ENCODE measurements around the gene COL21A1. TPM values are rescaled to one million over a fixed set of nuclear protein-coding genes. Genes with fewer than 3 reads are reported as not detected.
"Not testable (repeated sequence)": the region's sequence is repeated elsewhere in the genome, so short reads cannot be mapped to it uniquely, and the experiment has no call there.

The COL21A1 gene
- 20.0 TPM for total RNA-seq
- long read RNA-seq, partial matches to known transcripts, result 1 of 4 reads
- long read RNA-seq, other reads (novel, unspliced or antisense), result 3 of 4 reads

DNA sequence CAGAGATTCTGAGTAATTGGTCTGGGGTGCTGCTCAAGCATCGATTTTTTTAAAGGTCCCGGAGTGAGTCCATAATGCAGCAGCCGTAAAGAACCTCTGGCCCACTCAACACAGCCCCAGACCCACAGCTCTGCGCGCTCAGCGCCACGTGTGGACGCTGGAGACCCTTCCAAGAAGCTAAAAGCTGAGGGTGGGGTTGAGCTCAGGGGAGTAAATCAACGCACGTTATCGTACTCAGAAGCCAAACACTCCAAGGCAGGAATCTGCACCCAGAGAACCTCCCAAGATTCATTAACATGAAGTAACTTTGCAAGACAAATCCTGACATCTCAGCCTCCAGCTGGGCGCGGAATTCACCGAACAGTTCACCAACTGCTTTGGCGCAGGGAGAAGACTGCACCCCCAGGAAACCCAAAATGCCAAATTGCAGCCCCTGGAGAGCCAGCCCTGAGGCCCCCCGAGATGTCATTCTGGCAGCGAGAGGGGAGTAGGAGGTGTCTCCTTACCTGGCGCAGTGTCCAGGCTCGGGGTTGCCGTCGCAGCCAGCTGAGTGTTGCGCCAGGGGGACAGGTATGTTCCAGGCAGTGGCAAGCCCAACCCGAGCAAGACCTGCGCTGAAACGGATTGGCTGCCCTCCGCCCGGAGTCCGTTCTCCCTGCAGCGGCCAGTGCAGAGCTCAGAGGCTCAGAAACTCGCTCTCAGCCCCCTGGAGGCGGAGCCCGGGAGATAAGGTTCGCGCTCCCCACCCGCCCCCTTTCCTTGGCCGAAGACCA, at the start of gene COL21A1:
Gene COL21A1, minus strand, starts transcription at position 700 of the 773 bp plus-strand sequence. CDS start 64,962 bp downstream, outside the sequence.
- ATAC-seq (peak; percentile 70), DNase-seq (ENCODE audit: missing footprints) (peak; percentile 71)
- intact Hi-C loops (cut with DNase I), result no loop called here

DNA sequence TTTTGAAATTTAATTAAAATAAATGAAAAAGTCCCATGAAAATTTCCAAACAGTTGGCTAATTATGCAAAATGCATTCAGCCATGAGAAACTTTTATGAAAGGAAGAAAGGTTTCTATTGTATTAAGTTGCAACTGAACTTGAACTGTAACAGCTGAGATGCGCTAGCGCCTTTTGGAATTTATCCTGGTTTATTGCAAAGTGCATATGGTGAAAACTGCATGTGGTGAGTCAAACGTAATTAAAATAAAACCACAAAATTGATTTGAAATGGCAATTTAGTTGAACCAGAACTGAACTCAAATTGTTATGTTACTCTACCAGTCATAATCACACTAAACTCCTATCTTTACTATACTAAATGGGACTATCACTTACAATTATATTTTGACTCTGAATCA, 46.4 kb upstream of the COL21A1 start:
- DNase-seq (ENCODE audit: missing footprints), result no peak
- no peak for ATAC-seq
- intact Hi-C loops (cut with DNase I), result loop anchor here (2.0 to 10.0 kb wide), 3 partner anchors 256 to 1017 kb away; no protein-coding TSS in a partner anchor

DNA sequence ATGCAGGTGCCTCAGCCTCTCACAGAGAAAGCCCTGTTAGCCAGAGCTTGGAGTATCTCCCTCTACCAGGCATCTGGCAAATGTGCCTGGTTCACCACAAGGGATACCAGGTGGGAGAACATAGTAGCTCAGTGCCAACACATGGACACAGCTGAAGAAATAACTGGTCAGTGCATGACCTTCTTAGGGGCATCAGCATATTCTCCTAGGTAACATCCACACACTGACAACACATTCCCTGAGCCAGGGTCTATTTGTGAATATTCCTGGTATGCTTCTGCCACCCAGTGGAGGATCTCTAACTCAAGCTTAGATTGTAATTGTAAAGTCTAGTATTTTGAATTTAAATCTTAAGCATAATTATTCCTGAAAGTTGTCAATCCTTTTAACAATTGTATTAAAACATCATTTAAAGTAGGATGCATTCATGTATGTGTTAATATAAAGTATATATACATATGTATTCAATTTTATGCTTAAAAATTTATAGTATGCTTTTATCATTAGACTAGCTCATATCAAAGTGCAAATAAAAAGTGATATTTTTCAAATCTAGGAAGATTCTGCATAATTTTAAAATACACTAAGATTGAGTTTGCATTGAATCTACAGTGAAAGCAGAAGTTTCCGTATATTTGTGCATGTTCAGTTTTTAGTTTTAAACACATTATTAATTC, 45.3 kb upstream of the COL21A1 start:
- no peak for DNase-seq (ENCODE audit: missing footprints)
- intact Hi-C loops (cut with DNase I), result loop anchor here (1.0 to 10.0 kb wide), 4 partner anchors 255 to 1016 kb away; no protein-coding TSS in a partner anchor

DNA sequence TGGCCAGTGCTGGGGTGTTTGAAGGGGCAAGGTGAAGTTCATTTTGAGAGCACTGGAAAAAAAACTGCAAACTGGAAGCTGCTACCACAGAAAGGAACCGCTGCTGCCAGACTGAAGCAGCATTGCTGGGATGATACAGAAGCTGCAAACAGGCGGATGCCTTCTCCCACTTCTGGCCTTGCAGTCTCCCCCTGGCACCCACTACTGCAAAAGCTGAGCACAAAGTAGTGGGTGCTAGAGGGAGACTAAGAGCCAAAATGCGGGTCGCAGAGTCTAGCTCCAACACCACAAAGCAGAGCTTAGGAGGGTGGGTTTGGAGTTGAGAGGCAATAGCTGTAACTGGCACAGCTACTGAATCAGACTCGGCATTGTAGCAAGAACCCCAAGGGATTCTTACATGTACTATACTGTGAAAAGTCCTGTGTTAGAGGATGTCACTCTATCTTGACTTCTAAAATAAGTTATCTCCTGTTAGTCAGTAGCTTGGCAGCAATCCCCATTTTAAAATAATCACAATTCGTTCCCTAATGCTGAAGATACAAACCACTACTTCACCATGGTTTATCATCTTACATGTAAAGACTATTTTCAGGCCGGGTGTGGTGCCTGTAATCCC, 44.0 kb upstream of the COL21A1 start:
- ATAC-seq (no peak), DNase-seq (ENCODE audit: missing footprints) (no peak)
- intact Hi-C loops (cut with DNase I), result loop anchor here (5.0 to 10.0 kb wide), 2 partner anchors 254 to 847 kb away; no protein-coding TSS in a partner anchor

More for the DNA sequence above, 45.3 kb upstream of the COL21A1 start:
- peak; percentile 70 for ATAC-seq

DNA sequence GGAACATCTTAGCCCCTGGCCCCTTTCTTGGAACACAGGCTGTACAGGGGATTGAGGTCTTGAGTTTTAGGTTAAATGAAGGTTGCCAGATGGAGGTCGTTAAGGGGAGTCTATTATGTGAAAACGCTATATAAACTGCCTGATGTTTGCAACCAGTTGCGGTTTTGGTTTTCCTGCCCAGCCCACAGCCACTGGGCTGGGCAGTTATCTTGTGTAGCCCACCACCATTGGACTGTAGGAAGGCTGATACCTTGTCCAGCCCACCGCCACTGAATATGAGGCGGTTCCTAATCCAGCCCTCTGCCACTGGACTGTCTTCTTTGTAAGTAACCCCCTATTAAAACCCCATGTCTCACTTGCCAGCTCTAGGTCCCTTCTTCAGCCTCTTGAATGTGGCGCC, 42.3 kb upstream of the COL21A1 start:
- no peak for ATAC-seq
- intact Hi-C loops (cut with DNase I), result loop anchor here (5.0 to 10.0 kb wide), 2 partner anchors 252 to 845 kb away; no protein-coding TSS in a partner anchor
- no peak for DNase-seq (ENCODE audit: missing footprints)

DNA sequence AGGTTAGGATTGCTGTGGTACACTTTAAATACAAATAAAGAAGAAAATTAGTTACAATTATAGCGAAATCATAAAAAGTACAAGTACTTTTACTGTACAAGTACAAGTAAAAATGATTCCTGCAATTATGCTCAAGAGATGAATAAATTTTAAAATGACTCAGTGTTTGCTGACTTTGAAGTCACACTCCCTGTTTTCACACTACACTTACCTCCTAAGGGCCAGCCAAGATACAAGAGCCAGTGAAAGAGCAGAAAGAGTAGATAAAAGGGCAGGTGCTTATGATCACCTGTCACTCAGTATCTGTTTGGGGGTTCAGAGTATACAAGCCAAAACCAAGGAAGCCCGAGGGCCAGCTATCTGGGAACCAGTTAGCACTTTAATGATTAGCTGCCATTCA, 41.0 kb upstream of the COL21A1 start:
- ATAC-seq (no peak), DNase-seq (ENCODE audit: missing footprints) (no peak)
- intact Hi-C loops (cut with DNase I), result no loop called here

DNA sequence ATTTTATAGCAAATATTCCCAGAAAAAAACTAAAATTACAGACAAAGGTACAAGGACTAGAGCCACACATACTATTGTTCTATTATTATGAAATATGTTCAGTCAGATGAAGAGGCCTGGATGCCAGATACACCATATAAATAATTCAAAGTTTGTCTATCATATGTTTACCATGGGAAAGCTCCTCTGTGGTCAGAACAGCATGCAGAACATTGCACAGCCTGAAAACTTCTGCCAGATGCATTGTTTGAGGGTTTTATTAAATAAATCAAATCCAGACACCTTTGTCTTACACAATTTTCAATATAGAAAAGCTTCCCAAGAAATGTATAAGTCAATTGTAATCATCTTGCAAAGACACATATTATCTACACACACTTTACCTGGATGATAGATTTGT, 35.0 kb upstream of the COL21A1 start:
- DNase-seq (ENCODE audit: missing footprints), result no peak
- no peak for ATAC-seq
- intact Hi-C loops (cut with DNase I), result no loop called here

DNA sequence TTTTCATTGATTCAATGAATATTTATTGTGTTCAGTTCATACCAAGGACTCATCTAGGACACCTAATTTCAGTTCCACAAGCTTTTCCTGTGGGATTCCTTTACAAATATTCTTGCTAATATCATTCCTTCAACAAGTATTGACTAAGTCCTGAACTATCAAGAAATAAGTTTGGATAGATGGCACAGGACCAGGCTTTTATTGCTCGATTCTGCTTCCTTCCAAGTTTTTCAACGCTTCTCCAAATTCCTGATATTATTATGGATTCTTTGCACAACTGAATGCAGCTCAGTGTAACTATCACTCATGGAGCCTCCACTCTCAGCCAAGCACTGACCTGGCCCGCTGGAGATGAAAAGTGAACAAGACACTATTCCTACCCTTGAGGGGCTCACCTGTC, 32.7 kb upstream of the COL21A1 start:
- ATAC-seq, result no peak
- intact Hi-C loops (cut with DNase I), result no loop called here
- DNase-seq (ENCODE audit: missing footprints), result no peak

DNA sequence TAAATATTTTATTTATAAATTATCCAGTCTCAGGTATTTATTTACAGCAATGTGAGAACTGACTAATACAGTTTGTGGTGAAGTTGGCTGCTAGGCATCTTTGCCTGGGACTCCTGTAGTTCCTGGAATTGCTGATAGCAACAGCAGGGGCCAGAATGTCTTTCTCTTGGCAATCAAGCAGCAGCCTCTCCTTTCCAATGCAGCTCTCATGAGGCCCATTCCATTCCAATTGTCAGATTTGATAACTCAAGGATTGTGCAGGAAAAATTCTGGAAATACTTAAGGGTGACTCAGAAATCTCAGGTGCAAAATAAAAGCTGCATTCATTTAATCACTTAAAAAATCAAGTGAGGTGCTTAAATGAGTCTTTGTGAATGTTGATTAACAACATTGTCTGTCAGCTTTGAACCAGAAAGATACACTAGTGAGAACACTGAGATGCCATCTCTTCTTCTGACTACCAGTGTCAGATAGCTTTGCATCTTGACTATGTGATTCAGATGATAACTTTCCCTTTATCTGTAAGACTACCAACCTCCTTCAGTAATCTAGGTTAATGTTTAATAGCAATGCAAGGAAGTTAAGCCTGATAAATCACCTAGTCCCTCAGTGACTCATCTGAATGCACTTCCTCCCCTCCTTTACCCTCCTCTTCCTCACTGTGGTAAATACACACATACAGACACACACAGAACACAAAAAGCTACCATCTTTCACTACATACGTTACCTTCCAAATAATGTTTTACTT, 32.1 kb upstream of the COL21A1 start:
- DNase-seq (ENCODE audit: missing footprints), result no peak
- intact Hi-C loops (cut with DNase I), result no loop called here
- ATAC-seq, result no peak

DNA sequence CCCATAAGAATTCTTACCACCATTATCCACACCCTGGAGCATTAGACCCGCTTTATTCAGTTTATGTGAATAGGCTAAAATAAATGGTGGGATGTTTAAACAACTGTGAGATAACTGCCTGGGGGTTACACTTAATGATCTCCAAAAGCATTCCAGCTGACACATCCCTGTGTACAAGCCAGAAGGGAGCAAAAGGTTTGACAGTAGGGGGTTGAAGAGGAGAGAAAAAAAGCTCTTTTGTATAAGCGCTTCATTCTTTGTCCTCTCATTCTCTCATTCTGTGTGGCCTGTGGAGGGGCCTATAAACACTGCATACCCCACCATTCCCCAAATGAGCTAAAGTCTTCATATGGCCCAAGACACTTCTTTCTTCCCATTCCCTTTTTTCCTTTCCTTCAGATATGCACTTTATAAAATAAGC, 30.8 kb upstream of the COL21A1 start:
- intact Hi-C loops (cut with DNase I), result no loop called here
- no peak for ATAC-seq

DNA sequence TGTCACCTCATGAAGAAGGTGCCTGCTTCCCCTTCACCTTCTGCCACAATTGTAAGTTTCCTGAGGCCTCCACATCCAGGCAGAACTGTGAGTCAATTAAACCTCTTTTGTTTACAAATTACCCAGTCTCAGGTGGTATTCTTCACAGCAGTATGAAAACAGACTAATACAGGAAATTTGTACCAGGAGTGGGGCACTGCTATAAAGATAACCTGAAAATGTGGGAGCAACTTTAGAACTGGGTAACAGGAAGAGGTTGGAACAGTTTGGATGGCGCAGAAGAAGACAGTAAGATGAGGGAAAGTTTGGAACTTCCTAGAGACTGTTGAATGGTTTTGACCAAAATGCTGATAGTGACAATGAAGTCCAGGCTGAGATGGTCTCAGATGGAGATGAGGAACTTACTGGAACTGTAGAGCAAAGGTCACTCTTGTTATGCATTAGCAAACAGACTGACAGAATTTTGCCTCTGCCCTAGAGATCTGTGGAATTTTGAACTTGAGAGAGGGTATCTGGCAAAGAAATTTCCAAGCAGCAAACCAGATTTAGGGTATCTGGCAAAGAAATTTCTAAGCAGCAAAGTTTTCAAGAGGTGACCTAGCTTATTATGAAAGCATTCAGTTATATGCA, 23.5 kb upstream of the COL21A1 start:
- DNase-seq (ENCODE audit: missing footprints), result no peak
- intact Hi-C loops (cut with DNase I), result no loop called here
- no peak for ATAC-seq

More for the DNA sequence above, 30.8 kb upstream of the COL21A1 start:
- no peak for DNase-seq (ENCODE audit: missing footprints)

DNA sequence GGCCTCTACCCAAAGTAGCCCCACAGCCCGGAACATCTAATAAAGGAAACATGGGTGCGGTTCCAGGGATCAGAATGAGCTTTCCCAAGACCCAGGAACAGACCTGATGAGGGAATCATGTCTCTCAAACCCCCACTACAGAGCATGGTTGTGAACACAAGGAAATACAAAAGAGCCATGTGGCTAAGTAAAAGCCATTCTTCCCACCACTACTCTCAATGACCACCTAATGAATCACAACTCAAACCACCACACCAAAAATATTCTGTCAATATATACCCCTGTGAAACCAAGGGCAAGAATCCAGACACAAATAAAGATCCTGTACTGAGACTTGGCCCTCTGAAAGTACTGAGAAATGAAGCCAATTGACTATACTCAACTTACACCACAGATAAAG, 20.9 kb upstream of the COL21A1 start:
- intact Hi-C loops (cut with DNase I), result no loop called here
- DNase-seq (ENCODE audit: missing footprints) (no peak), ATAC-seq (no peak)

DNA sequence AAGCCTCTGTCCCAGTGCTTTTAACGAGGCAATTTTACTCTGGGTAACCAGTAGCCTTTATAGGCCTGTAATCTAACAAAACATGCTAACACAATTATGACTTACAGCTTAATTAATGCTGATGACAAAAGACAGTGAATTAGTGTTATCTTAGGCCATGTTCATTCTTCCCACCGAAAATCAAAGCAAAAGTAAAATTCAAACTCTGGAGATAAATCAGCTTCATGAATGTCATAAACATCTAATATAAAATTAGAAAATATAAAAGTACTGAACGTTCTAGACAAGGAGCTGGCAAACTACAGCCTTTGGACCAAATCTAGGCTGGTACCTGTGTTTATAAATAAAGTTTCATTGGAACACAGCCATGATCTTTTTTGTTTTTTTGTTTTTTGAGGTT, 18.6 kb upstream of the COL21A1 start:
- intact Hi-C loops (cut with DNase I), result no loop called here
- ATAC-seq (no peak), DNase-seq (ENCODE audit: missing footprints) (no peak)

DNA sequence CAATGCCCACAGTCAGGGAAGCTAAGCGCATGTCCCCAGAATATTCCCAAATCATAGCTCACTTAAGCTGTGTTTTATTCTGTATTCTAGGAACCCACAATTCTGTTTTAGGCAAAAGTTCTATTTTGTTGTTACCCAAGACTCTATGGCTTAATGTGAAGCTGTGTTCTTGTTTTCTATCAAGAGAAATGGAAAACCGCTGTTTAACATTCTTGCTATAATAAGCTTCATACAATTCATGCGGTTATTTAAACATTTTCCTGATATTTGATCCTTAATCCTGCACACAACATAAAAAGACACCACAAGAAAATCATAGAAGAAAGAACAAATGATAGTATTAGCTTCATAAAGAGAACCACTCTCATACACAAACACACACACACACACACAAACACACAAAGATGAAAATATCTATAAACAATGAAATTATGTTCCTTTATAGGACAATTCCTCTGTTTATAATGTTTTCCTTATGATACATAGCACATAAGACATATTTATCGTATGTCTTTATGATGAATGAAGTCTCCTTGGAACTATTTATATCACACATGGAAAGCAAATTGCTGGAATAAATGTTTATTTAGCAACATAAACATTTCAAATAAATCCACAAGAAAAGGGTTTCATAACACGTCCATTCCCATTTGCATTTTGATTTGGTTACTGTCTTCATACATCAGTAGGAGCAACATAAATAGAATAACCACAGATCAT, 16.4 kb upstream of the COL21A1 start:
- no peak for DNase-seq (ENCODE audit: missing footprints)
- intact Hi-C loops (cut with DNase I), result no loop called here
- no peak for ATAC-seq

DNA sequence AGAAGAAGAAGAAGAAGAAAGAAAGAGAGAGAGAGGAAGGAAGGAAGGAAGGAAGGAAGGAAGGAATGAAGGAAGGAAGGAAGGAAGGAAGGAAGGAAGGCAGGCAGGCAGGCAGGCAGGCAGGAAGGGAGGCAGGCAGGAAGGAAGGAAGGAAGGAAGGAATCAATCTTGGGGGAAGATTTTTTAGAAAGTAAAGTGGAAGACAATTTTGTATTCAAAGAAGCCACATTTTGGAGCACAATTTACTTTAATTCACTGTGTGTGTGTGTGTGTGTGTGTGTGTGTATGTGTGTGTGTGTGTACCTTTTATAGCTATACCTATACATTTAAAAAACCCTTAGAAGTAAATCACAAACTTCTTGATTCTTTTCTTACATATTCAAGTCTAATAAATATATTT, 13.2 kb upstream of the COL21A1 start:
- intact Hi-C loops (cut with DNase I); ATAC-seq; DNase-seq (ENCODE audit: missing footprints): not testable (repeated sequence)

DNA sequence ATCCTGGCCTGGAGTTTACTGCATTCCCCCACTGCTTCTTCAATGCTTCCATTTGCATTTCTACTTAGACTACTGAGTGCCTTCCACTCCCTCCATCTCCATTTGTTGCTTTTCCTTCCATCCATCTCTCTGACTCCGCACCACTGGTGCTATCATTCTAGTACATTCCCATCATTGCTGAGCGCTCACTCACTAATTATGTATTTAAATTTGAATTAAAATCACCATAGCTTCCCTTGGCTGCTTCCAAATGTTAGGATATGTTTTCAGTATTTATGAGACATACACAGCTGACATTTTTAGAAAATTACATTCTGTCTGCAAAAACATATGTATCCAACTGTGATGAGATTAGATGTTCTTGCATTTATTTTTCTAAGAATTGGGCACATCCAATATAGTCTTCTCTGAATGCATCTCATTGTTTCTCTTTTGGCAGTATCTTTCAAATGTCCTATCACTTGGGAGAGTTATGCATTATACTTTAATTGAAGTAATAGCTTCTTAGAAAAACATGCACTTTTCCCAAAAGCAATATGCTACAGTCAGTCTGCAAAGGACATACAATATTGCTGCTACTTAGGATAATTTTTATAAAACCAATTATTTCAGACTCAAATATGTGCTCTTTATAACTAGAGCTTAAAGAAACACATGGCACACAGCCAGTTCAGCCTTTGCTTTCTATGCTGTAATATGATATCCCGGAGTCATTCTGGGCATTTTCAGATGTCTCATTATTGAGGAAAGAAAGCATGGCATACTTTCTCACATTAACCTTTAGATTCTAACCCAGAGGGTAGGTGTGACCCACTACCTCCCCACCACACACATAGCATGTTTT, 12.1 kb upstream of the COL21A1 start:
- ATAC-seq (no peak), DNase-seq (ENCODE audit: missing footprints) (no peak)
- intact Hi-C loops (cut with DNase I), result no loop called here

DNA sequence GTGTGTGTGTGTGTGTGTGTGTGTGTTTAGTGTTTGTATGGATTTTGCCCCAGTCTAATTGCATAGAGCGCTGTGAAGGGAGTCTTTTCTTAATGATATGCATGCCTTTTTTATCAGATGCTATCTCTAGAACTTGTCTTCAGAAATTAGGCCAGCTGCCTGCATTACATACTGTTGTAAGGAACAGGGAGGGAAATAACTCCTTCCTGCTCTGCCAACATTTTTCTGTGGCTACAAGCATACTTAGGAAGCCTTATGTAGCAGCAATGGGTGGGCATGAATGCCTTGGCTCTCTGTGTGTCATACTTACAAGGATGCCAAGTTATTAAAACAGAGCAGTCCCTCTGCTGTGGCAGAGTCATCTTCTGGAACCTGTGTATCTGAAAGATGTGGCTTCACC, 8.0 kb upstream of the COL21A1 start:
- DNase-seq (ENCODE audit: missing footprints) (no peak), ATAC-seq (no peak)
- intact Hi-C loops (cut with DNase I), result no loop called here
